Measurements from ENCODE around the gene RARG. TPM values are rescaled to one million over a fixed set of nuclear protein-coding genes. Genes with fewer than 3 reads are reported as not detected.

RARG gene
- total RNA-seq, 4 donors from 2014 or later: 4.3 to 23.5 (median 13.2) TPM

DNA sequence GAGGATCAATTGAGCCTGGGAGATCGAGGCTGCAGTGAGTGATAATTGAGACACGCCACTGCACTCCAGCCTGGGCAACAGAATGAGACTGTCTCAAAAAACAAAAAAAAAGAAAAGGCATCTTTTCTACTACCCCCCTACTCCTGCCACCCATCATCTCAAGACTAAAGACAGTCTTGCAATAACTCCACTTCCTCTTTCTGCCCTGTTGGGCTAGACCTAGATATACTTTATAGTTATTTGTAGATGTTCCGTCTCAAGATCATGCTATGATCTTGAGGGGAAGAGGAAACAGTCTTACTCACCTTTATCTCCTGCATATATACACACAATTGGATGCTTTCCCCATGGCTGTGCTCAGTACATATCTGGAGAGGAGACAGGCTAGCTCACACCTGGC is 24.0 kb upstream of the RARG start:
- ATAC-seq (ENCODE audit: low FRiP score): no peak
- DNase-seq (ENCODE audit: low spot score): no peak
- TF ChIP-seq CTCF (IDR thresholded peaks at IDR 0.05): no peak

DNA sequence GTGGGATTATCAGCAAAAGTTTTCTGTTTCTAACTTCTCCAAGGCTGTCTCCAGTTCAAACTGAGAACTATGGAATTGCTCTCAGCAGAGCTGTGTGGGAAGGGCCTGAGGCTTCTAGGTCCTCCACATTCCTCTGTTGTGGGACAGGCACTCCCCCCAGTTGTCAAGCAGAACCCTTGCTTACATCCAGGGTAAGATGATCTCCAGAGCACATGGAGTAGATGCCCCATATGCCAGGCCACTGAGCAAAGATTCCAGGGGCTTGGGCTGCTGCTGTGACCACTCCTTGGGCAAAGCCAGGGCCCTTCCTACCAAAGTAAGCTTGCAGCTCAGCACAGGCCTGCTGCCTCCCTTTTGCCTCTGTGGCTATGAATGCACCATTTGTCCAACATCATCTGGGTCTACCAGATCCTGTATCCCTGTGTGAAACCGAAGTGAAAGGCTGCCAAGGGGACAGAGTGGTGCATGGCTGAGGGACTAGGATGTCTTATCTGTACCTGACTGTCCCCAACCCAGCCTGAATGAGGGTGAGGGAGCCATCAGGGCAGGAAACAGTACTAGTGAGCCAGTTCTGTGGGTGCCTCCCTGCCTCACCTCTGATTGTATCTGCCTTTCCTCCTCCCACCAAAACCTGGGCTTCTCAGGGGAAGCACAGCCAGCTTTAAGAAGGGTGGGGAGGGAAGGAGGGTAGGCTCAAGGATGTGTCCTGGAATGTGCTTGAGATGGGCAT is 23.0 kb upstream of the RARG start:
- no peak for TF ChIP-seq CTCF (IDR thresholded peaks at IDR 0.05)
- DNase-seq (ENCODE audit: low spot score) (no peak), ATAC-seq (ENCODE audit: low FRiP score) (no peak)

GRCh38 chr12:53253298-53253697 is 21.3 kb upstream of the RARG start:
- TF ChIP-seq CTCF (IDR thresholded peaks at IDR 0.05): no peak
- DNase-seq (ENCODE audit: low spot score) (no peak), ATAC-seq (ENCODE audit: low FRiP score) (no peak)

- no peak for TF ChIP-seq CTCF (IDR thresholded peaks at IDR 0.05)
- ATAC-seq (ENCODE audit: low FRiP score): peak; percentile 80
Observed at GRCh38 chr12:53252349-53252916, 20.4 kb upstream of the RARG start.

GRCh38 chr12:53251477-53252348 is 19.7 kb upstream of the RARG start:
- ATAC-seq (ENCODE audit: low FRiP score): peak; percentile 87
- TF ChIP-seq CTCF (IDR thresholded peaks at IDR 0.05): no peak
- no peak for DNase-seq (ENCODE audit: low spot score)

More at GRCh38 chr12:53252349-53252916, 20.4 kb upstream of the RARG start:
- DNase-seq (ENCODE audit: low spot score): no peak

- TF ChIP-seq CTCF (IDR thresholded peaks at IDR 0.05): no peak
- ATAC-seq (ENCODE audit: low FRiP score) (no peak), DNase-seq (ENCODE audit: low spot score) (no peak)
Observed at GRCh38 chr12:53245286-53245685, 13.3 kb upstream of the RARG start.
